Brain microvascular endothelial cell (primary cell): Measurements from ENCODE around the gene LRRFIP2.

Experiments used
- DNase-seq: peaks from one replicate; pipeline ENCODE4 v3.0.0-alpha.2; 2020
- H3K27ac ChIP-seq: fragments of 250-450 bp; sonication (Bioruptor Pico); 2 replicates; pipeline ENCODE4 v1.5.1; 2020; ENCODE audit warnings: mild to moderate bottlenecking, moderate library complexity
- H3K27me3 ChIP-seq: fragments of 250-450 bp; sonication (Bioruptor Pico); replicated peaks from 2 replicates; pipeline ENCODE4 v1.5.1; 2020; ENCODE audit warnings: mild to moderate bottlenecking
- H3K36me3 ChIP-seq: fragments of 250-450 bp; sonication (Bioruptor Pico); replicated peaks from 2 replicates; pipeline ENCODE4 v1.5.1; 2020; ENCODE audit warnings: mild to moderate bottlenecking
- H3K4me3 ChIP-seq: 2 replicates; pipeline ENCODE4 v1.5.1; 2011; ENCODE audit warnings: low read depth, mild to moderate bottlenecking, control low read depth, low read length, moderate library complexity
- in situ Hi-C: cut with HindIII; loops from 2 replicates; pipeline ENCODE4 v1.10.0; 2017; ENCODE audit warnings: low sequenced_read_pairs, low pct_ligation_motif_present
- TF ChIP-seq, protein P1 (sequence below): IDR thresholded peaks from 2 replicates; pipeline ENCODE4 v1.5.1; 2011; ENCODE audit warnings: low read depth, mild to moderate bottlenecking, moderate library complexity, low read length, control low read depth, inconsistent platforms; ENCODE audit errors: missing control alignments

The LRRFIP2 gene

GRCh38 chr3:37016903-37017302, 157.5 kb downstream of the LRRFIP2 start:
- H3K27ac ChIP-seq, result no peak overlapping the region
- in situ Hi-C loops, result no loop called here
- no peak for DNase-seq
- TF ChIP-seq, protein P1, sequence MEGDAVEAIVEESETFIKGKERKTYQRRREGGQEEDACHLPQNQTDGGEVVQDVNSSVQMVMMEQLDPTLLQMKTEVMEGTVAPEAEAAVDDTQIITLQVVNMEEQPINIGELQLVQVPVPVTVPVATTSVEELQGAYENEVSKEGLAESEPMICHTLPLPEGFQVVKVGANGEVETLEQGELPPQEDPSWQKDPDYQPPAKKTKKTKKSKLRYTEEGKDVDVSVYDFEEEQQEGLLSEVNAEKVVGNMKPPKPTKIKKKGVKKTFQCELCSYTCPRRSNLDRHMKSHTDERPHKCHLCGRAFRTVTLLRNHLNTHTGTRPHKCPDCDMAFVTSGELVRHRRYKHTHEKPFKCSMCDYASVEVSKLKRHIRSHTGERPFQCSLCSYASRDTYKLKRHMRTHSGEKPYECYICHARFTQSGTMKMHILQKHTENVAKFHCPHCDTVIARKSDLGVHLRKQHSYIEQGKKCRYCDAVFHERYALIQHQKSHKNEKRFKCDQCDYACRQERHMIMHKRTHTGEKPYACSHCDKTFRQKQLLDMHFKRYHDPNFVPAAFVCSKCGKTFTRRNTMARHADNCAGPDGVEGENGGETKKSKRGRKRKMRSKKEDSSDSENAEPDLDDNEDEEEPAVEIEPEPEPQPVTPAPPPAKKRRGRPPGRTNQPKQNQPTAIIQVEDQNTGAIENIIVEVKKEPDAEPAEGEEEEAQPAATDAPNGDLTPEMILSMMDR, result no peak
- no peaks in the 10 kb centered on the region for H3K27me3 ChIP-seq
- H3K4me3 ChIP-seq, result no peak overlapping the region
- peaks cover 60% of the 10 kb centered on the region for H3K36me3 ChIP-seq

DNA sequence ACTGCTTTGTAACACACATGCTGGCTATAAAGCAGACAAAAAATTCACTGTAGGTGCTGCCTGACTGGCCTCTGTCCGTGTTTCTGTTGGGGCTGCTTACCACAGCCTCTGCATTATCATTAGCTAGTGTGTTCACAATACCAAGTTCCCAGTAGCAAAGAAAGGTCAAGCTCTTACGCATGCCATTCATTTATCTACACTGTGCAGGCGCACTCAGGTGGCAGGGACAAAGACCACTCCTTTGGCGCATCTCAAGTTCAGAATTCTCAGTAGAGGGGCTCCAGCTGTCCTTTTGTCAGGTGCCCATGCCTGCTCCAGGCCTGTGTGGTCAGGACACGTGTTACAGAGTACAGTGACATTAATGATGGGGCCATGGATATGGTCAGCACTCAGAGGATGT, 158.7 kb downstream of the LRRFIP2 start:
- DNase-seq, result no peak
- in situ Hi-C loops, result no loop called here
- TF ChIP-seq, protein P1, result no peak
- H3K4me3 ChIP-seq, result no peak overlapping the region
- H3K36me3 ChIP-seq, result peaks cover 58% of the 10 kb centered on the region
- no peaks in the 10 kb centered on the region for H3K27me3 ChIP-seq
- H3K27ac ChIP-seq, result no peak overlapping the region

DNA sequence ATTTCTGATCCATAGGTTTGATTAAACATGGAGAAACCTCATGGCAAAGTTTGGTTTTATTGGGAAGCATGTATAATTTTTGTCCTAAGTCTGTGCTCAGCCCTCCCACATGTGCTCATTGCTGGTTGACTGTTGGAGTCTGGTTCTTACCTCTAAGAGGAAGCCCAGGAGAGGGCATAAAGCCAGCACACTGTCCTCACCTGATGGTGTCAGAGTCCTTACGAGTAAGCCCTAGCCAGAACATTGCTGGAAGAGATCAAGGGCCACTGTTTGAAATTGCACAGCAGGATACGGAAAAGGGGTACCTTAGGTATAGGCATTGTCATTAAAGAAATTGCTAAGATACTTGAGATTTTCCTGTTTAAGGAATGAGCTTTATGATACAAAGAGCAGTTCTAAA, 159.8 kb downstream of the LRRFIP2 start:
- no peak overlapping the region for H3K4me3 ChIP-seq
- DNase-seq, result no peak
- H3K27ac ChIP-seq, result no peak overlapping the region
- H3K36me3 ChIP-seq, result peaks cover 48% of the 10 kb centered on the region
- TF ChIP-seq, protein P1, result no peak
- H3K27me3 ChIP-seq, result no peaks in the 10 kb centered on the region
- in situ Hi-C loops, result no loop called here
